HepG2 (cell line): ENCODE data around the gene DVL3. TPM values are rescaled to one million over a fixed set of nuclear protein-coding genes. Genes with fewer than 3 reads are reported as not detected.

Experiments
- ATAC-seq: fragments of 200-7000 bp; cut with Tn5 transposase; 3 replicates; pipeline ENCODE4 v1.9.1; 2020; ENCODE audit warnings: mild to moderate bottlenecking, moderate library complexity
- Bru-seq: library from RNA; stranded (reverse); fragments of 400-500 nt; gene quantifications from one replicate; lab custom pipeline; 2021; lab: Mats Ljungman, UMichigan
- BruChase-seq, 2 experiments: library from RNA; stranded (reverse); fragments of 400-500 nt; gene quantifications; one replicate each; lab custom pipeline; 2021; lab: Mats Ljungman, UMichigan
- BruUV-seq: library from RNA; stranded (reverse); fragments of 400-500 nt; replicated peaks from 2 replicates; lab custom pipeline; 2021; lab: Mats Ljungman, UMichigan
- CTCF ChIA-PET: fragments of 300-600 bp; formaldehyde crosslinking; extraction: SDS; loops from one replicate; lab custom pipeline; 2021; ENCODE audit warnings: low total read pairs, inconsistent platforms, low intra/inter-chr PET ratio; lab: Yijun Ruan, JAX
- POLR2A ChIA-PET: fragments of 350-600 bp; sonication (Branson Sonifier 250); formaldehyde crosslinking; loops from one replicate; lab custom pipeline; 2020; ENCODE audit warnings: antibody characterized with exemption, inconsistent platforms; lab: Yijun Ruan, JAX
- DNase-seq: peaks from one replicate; pipeline ENCODE4 v3.0.0-alpha.2; 2015; ENCODE audit warnings: low spot score
- FAIRE-seq: peaks from 3 replicates; lab custom pipeline; 2011; peaks lifted over from hg19 to GRCh38; lab: Jason Lieb, UNC
- H2AFZ ChIP-seq: one replicate; pipeline ENCODE4 v1.6.1; 2011; ENCODE audit warnings: low read length, inconsistent platforms
- H3K27ac ChIP-seq: fragments of 300-600 bp; 3 replicates; pipeline ENCODE4 v1.8.0; 2011; ENCODE audit warnings: mixed run types, mild to moderate bottlenecking, mixed read lengths, low read length, inconsistent platforms; ENCODE audit not compliant: insufficient read depth; ENCODE audit errors: extremely low read length
- H3K27me3 ChIP-seq, 2 experiments: fragments of 200-600 bp in 1 of 2; 2 replicates in 1 of 2; 3 replicates in 1 of 2; pipeline versions ENCODE4 v1.6.0 to v1.8.0; 2011; ENCODE audit warnings: low read length in 2 of 2, mild to moderate bottlenecking in 2 of 2, moderate library complexity in 2 of 2, inconsistent platforms in 1 of 2; ENCODE audit not compliant: insufficient read depth in 2 of 2, control insufficient read depth in 1 of 2
- H3K36me3 ChIP-seq, 2 experiments: fragments of 200-600 bp in 1 of 2; replicated peaks in 1 of 2; 2 replicates in 1 of 2; 3 replicates in 1 of 2; pipeline versions ENCODE4 v1.5.1 to v1.8.0; 2011; ENCODE audit warnings: low read length in 2 of 2, inconsistent platforms in 1 of 2; ENCODE audit not compliant: insufficient read depth in 2 of 2, control insufficient read depth in 1 of 2
- H3K4me1 ChIP-seq: 2 replicates; pipeline ENCODE4 v1.5.1; 2012; ENCODE audit warnings: low read length, inconsistent platforms; ENCODE audit not compliant: insufficient read depth
- H3K4me2 ChIP-seq: 2 replicates; pipeline ENCODE4 v1.6.0; 2011; ENCODE audit warnings: low read depth, low read length, inconsistent platforms
- H3K4me3 ChIP-seq, 3 experiments: fragments of 200-600 bp in 1 of 3; sonication (generic), shearing (Covaris generic) in 1 of 3; replicated peaks in 1 of 3; 2 replicates each; pipeline ENCODE4 v1.5.1; 2011 to 2016; ENCODE audit warnings: low read length in 3 of 3, inconsistent platforms in 2 of 3, low read depth in 2 of 3, mild to moderate bottlenecking in 2 of 3, control low read depth in 1 of 3, mixed read lengths in 1 of 3; ENCODE audit not compliant: insufficient read depth in 1 of 3
- H3K79me2 ChIP-seq: one replicate; pipeline ENCODE4 v1.6.1; 2011; ENCODE audit warnings: low read length, inconsistent platforms; ENCODE audit not compliant: insufficient read depth
- H3K9ac ChIP-seq: 2 replicates; pipeline ENCODE4 v1.6.0; 2011; ENCODE audit warnings: mild to moderate bottlenecking, low read depth, low read length, inconsistent platforms; ENCODE audit not compliant: insufficient read depth
- H3K9me3 ChIP-seq: 2 replicates; pipeline ENCODE4 v1.5.1; 2012; ENCODE audit warnings: mild to moderate bottlenecking, low read length
- H4K20me1 ChIP-seq: 2 replicates; pipeline ENCODE4 v1.6.0; 2011; ENCODE audit warnings: inconsistent platforms, mild to moderate bottlenecking, low read length, moderate library complexity; ENCODE audit not compliant: insufficient read depth
- POLR2A ChIP-seq, 2 experiments: IDR thresholded peaks; 2 replicates each; pipeline ENCODE4 v1.6.1; 2011; ENCODE audit warnings: low read depth in 2 of 2, low read length in 2 of 2, mild to moderate bottlenecking in 1 of 2, moderate library complexity in 1 of 2; ENCODE audit not compliant: insufficient read depth in 1 of 2
- WGBS: methylation state at CpG from one replicate; pipeline ENCODE4 v1.1.6; 2017; ENCODE audit warnings: low lambda C conversion rate; 5-methylcytosine and 5-hydroxymethylcytosine counted together
- in situ Hi-C: cut with HindIII; loops from 2 replicates; pipeline ENCODE4 v1.10.0; 2017; ENCODE audit warnings: low pct_unique_long_range_greater_than_20kb; ENCODE audit not compliant: extremely low pct_ligation_motif_present
- intact Hi-C: fragments of 100-400 bp; cut with micrococcal nuclease; formaldehyde crosslinking; loops from one replicate; pipeline ENCODE4 v1.10.0; 2022; ENCODE audit not compliant: unreplicated experiment
- long read RNA-seq, 2 experiments: library from RNA in 1 of 2; library from polyadenylated mRNA in 1 of 2; stranded (forward) in 1 of 2; unstranded in 1 of 2; transcript quantifications; one replicate each; pipeline ENCODE4 v2.0.0, GENCODE V29; 2019 to 2022
- polyA minus RNA-seq, 3 experiments: library from RNA; depleted of rRNA, polyadenylated mRNA; stranded (reverse); fragments of >200 nt; gene quantifications; 2 replicates each; pipeline ENCODE4 v1.2.3, GENCODE V29; 2011; ENCODE audit warnings: low replicate concordance in 1 of 3
- polyA plus RNA-seq, 8 experiments: library from polyadenylated mRNA; depleted of rRNA in 3 of 8; stranded (reverse) in 7 of 8; unstranded in 1 of 8; fragments of >200 nt; fragmentation: Illumina TruSeq in 4 of 8; extraction: Trizol in 4 of 8; gene quantifications; 2 replicates each; pipeline versions ENCODE4 v1.2.1 to v1.2.3, GENCODE V29; 2011 to 2016; ENCODE audit warnings: low read depth in 4 of 8, missing spikeins in 1 of 8, mixed read lengths in 1 of 8; ENCODE audit not compliant: insufficient read depth in 1 of 8
- total RNA-seq, 5 experiments: library from RNA; depleted of rRNA; stranded (reverse); fragments of >200 nt; fragmentation: Illumina TruSeq; extraction: Trizol; gene quantifications; 2 replicates each; pipeline ENCODE4 v1.2.3, GENCODE V29; 2016; ENCODE audit warnings: low read depth in 1 of 5
- TF ChIP-seq, protein P1 (sequence below): sonication (generic); formaldehyde crosslinking; IDR thresholded peaks from 2 replicates; pipeline ENCODE4 v1.5.0; 2020; ENCODE audit warnings: missing genetic modification reagents
- TF ChIP-seq, protein P2 (sequence below): sonication (generic); formaldehyde crosslinking; IDR thresholded peaks from 2 replicates; pipeline ENCODE4 v1.4.0; 2020; ENCODE audit warnings: missing genetic modification reagents
- TF ChIP-seq, protein P3 (sequence below): sonication (generic); formaldehyde crosslinking; IDR thresholded peaks from 2 replicates; pipeline ENCODE4 v1.5.0; 2020; ENCODE audit warnings: mild to moderate bottlenecking, missing genetic modification reagents, borderline replicate concordance
- TF ChIP-seq, protein P4 (sequence below): IDR thresholded peaks from 2 replicates; pipeline ENCODE4 v1.6.1; 2016; ENCODE audit warnings: low read depth, control low read depth

The DVL3 gene
- total RNA-seq (2016; rRNA removed; fragmentation: Illumina TruSeq; extraction: Trizol) (25.4 and 29.0 TPM in 2 replicates), polyA plus RNA-seq (2011; rRNA removed) (36.1 and 42.9 TPM in 2 replicates), polyA minus RNA-seq (2011; rRNA and poly(A)+ RNA removed; ENCODE audit: low replicate concordance) (62.6 and 62.7 TPM in 2 replicates), Bru-seq, nascent RNA (percentile 86 among the genes with signal in this experiment), BruChase-seq, experiment 1, labeled RNA remaining after a 6-hour chase (percentile 95 among the genes with signal in this experiment), BruChase-seq, experiment 2, labeled RNA remaining after a 2-hour chase (percentile 93 among the genes with signal in this experiment)
- total RNA-seq (2016; cell fraction: cytosol; rRNA removed; fragmentation: Illumina TruSeq; extraction: Trizol; ENCODE audit: low read depth) = 23.8 and 24.8 TPM in 2 replicates
- 20.5 and 27.5 TPM in 2 replicates for total RNA-seq (2016; cell fraction: insoluble cytoplasmic fraction; rRNA removed; fragmentation: Illumina TruSeq; extraction: Trizol)
- total RNA-seq (2016; cell fraction: membrane; rRNA removed; fragmentation: Illumina TruSeq; extraction: Trizol) = 52.6 and 55.8 TPM in 2 replicates
- total RNA-seq (2016; cell fraction: nucleus; rRNA removed; fragmentation: Illumina TruSeq; extraction: Trizol) = 28.8 and 35.1 TPM in 2 replicates
- 18.8 and 21.5 TPM in 2 replicates for polyA plus RNA-seq (2011; cell fraction: cytosol; rRNA removed)
- polyA plus RNA-seq (2011; cell fraction: nucleus; rRNA removed) = 166 and 190 TPM in 2 replicates
- 37.1 and 38.4 TPM in 2 replicates for polyA plus RNA-seq (2012)
- polyA plus RNA-seq (2016; cell fraction: cytosol; fragmentation: Illumina TruSeq; extraction: Trizol; ENCODE audit: low read depth) = 40.0 and 43.8 TPM in 2 replicates
- polyA plus RNA-seq (2016; cell fraction: insoluble cytoplasmic fraction; fragmentation: Illumina TruSeq; extraction: Trizol; ENCODE audit: low read depth) = 28.4 and 42.1 TPM in 2 replicates
- polyA plus RNA-seq (2016; cell fraction: membrane; fragmentation: Illumina TruSeq; extraction: Trizol; ENCODE audit: low read depth) = 59.8 and 69.8 TPM in 2 replicates
- polyA plus RNA-seq (2016; cell fraction: nucleus; fragmentation: Illumina TruSeq; extraction: Trizol; ENCODE audit: insufficient read depth, low read depth) = 134 and 135 TPM in 2 replicates
- polyA minus RNA-seq (2011; cell fraction: cytosol; rRNA and poly(A)+ RNA removed) = 24.4 and 29.1 TPM in 2 replicates
- 50.5 and 58.6 TPM in 2 replicates for polyA minus RNA-seq (2011; cell fraction: nucleus; rRNA and poly(A)+ RNA removed)
- long read RNA-seq, experiment 1, partial matches to known transcripts = 3 of 9 reads
- long read RNA-seq, experiment 1, other reads (novel, unspliced or antisense) = 6 of 9 reads
- long read RNA-seq, experiment 2, full-length matches to known transcripts = 38 of 142 reads
- long read RNA-seq, experiment 2, partial matches to known transcripts = 45 of 142 reads
- long read RNA-seq, experiment 2, other reads (novel, unspliced or antisense) = 59 of 142 reads

DNA sequence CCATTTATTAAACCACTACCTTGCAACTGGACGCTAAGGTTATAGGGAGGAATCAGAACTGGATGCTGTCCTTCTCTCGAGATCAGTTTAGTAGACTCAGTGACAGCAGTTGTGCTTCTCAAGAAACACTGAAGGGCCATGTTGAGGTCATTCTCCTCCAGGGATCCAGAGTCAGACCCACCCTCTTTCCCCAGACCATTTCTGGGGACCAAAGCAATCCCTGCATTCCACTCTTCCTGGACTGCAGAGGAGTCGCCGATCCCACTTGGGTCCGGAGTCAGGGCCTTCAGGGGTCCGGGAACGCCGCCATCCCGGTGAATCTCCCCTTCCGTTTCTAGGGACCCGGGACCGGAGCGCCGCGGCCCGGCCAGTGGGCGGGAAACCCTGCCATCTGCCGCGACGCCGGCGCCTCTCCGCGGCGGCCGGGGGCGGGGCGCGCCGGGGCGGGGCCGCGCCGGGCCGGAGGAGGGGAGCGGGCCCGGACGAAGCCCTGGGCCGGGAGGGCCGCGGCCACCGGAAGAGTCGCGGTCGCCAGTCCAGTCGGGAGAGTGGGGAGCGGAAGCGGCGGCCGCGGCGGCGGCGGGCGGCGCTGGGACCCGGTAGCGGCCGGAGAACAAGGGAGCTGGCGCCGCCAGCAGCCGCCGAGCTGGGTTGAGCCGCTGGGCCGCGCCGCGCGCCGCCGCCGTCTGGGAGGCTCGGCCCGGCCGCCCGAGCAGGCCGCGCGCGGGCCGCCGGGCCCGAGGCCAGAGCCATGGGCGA lies at the start of gene DVL3:
TSS of gene DVL3 (plus strand) at position 493 of the 759 bp plus-strand sequence. CDS start at position 752, 259 bp downstream.
- intact Hi-C loops = no loop called here
- CTCF ChIA-PET = no interaction called here
- peak within 1 kb of the TSS; percentile 77 to 100 (median 99) for H3K4me3 ChIP-seq
- FAIRE-seq (no peak), DNase-seq (peak; percentile 50), ATAC-seq (peak; percentile 68)
- POLR2A ChIA-PET = interaction anchor here (0.8 to 3.1 kb wide), 9 partner anchors 10 to 182 kb away, joined by 3 to 28 read pairs (median 4); partner anchors contain the start of genes ABCF3, AP2M1, EIF2B5 and FAM131A
- no peaks in the 10 kb centered on the region for H3K36me3 ChIP-seq
- peaks cover 37% of the 10 kb centered on the region for H3K4me1 ChIP-seq
- no TSS peak for BruUV-seq
- H3K9me3 ChIP-seq = no peaks in the 10 kb centered on the region
- peak within 1 kb of the TSS; percentile 84 for H2AFZ ChIP-seq
- 5% methylated on average over 17 of the region's 84 CpGs for WGBS
- in situ Hi-C loops = loop anchor here (5.0 kb wide), 1 partner anchor 92 kb away; the partner anchor contains the start of genes ALG3 and EEF1AKMT4
- H3K9ac ChIP-seq = peak within 1 kb of the TSS; percentile 97
- peak within 1 kb of the TSS; percentile 96 for H3K27ac ChIP-seq
- H4K20me1 ChIP-seq = peaks cover 18% of the 10 kb centered on the region; the same call in 1 of the 2 replicates
- no peaks in the 10 kb centered on the region; a peak in 1 of 5 replicates for H3K27me3 ChIP-seq
- peaks cover 40% of the 10 kb centered on the region for H3K79me2 ChIP-seq
- H3K4me2 ChIP-seq = peak within 1 kb of the TSS; percentile 92
- TF ChIP-seq, protein P1, sequence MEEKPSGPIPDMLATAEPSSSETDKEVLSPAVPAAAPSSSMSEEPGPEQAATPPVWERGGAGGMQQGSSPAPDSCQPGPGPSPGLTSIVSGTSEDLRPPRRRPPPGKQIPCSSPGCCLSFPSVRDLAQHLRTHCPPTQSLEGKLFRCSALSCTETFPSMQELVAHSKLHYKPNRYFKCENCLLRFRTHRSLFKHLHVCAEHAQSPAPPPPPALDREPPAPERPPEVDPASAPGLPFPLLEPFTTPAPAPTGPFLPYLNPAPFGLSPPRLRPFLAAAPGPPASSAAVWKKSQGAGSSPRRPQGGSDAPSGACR (CRISPR knock-in tag) = 0 out of 2 replicates have a peak, but pooled peaks have one; percentile 28
- peak in 1 of 2 experiments; percentile 60; a peak in 2 of 4 replicates for TF ChIP-seq POLR2A (IDR thresholded peaks at IDR 0.05; ENCODE audit: insufficient read depth in 1 of 2, low read depth in 2 of 2, low read length in 2 of 2)
- TF ChIP-seq, protein P2, sequence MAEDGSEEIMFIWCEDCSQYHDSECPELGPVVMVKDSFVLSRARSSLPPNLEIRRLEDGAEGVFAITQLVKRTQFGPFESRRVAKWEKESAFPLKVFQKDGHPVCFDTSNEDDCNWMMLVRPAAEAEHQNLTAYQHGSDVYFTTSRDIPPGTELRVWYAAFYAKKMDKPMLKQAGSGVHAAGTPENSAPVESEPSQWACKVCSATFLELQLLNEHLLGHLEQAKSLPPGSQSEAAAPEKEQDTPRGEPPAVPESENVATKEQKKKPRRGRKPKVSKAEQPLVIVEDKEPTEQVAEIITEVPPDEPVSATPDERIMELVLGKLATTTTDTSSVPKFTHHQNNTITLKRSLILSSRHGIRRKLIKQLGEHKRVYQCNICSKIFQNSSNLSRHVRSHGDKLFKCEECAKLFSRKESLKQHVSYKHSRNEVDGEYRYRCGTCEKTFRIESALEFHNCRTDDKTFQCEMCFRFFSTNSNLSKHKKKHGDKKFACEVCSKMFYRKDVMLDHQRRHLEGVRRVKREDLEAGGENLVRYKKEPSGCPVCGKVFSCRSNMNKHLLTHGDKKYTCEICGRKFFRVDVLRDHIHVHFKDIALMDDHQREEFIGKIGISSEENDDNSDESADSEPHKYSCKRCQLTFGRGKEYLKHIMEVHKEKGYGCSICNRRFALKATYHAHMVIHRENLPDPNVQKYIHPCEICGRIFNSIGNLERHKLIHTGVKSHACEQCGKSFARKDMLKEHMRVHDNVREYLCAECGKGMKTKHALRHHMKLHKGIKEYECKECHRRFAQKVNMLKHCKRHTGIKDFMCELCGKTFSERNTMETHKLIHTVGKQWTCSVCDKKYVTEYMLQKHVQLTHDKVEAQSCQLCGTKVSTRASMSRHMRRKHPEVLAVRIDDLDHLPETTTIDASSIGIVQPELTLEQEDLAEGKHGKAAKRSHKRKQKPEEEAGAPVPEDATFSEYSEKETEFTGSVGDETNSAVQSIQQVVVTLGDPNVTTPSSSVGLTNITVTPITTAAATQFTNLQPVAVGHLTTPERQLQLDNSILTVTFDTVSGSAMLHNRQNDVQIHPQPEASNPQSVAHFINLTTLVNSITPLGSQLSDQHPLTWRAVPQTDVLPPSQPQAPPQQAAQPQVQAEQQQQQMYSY (CRISPR knock-in tag) = peak; percentile 87
- TF ChIP-seq, protein P3, sequence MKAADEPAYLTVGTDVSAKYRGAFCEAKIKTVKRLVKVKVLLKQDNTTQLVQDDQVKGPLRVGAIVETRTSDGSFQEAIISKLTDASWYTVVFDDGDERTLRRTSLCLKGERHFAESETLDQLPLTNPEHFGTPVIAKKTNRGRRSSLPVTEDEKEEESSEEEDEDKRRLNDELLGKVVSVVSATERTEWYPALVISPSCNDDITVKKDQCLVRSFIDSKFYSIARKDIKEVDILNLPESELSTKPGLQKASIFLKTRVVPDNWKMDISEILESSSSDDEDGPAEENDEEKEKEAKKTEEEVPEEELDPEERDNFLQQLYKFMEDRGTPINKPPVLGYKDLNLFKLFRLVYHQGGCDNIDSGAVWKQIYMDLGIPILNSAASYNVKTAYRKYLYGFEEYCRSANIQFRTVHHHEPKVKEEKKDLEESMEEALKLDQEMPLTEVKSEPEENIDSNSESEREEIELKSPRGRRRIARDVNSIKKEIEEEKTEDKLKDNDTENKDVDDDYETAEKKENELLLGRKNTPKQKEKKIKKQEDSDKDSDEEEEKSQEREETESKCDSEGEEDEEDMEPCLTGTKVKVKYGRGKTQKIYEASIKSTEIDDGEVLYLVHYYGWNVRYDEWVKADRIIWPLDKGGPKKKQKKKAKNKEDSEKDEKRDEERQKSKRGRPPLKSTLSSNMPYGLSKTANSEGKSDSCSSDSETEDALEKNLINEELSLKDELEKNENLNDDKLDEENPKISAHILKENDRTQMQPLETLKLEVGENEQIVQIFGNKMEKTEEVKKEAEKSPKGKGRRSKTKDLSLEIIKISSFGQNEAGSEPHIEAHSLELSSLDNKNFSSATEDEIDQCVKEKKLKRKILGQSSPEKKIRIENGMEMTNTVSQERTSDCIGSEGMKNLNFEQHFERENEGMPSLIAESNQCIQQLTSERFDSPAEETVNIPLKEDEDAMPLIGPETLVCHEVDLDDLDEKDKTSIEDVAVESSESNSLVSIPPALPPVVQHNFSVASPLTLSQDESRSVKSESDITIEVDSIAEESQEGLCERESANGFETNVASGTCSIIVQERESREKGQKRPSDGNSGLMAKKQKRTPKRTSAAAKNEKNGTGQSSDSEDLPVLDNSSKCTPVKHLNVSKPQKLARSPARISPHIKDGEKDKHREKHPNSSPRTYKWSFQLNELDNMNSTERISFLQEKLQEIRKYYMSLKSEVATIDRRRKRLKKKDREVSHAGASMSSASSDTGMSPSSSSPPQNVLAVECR (CRISPR knock-in tag) = 0 out of 2 replicates have a peak, but pooled peaks have one; percentile 43
- TF ChIP-seq, protein P4, sequence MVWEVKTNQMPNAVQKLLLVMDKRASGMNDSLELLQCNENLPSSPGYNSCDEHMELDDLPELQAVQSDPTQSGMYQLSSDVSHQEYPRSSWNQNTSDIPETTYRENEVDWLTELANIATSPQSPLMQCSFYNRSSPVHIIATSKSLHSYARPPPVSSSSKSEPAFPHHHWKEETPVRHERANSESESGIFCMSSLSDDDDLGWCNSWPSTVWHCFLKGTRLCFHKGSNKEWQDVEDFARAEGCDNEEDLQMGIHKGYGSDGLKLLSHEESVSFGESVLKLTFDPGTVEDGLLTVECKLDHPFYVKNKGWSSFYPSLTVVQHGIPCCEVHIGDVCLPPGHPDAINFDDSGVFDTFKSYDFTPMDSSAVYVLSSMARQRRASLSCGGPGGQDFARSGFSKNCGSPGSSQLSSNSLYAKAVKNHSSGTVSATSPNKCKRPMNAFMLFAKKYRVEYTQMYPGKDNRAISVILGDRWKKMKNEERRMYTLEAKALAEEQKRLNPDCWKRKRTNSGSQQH (CRISPR knock-in tag) = peak; percentile 69; the same call in 1 of the 2 replicates
